NT2/D1 (cell line): ENCODE results near the gene ATP1A1.
A peak's percentile ranks its signal among the peaks of the same experiment; 100 is the strongest.

ENCODE experiments used
- DNase-seq: peaks from one replicate; pipeline ENCODE4 v3.0.0-alpha.2; 2011; ENCODE audit warnings: low read depth, low spot score
- H3K27me3 ChIP-seq: 2 replicates; pipeline ENCODE4 v1.6.0; 2011; ENCODE audit warnings: mild to moderate bottlenecking; ENCODE audit not compliant: insufficient read length, insufficient read depth
- H3K36me3 ChIP-seq: 2 replicates; pipeline ENCODE4 v1.6.1; 2011; ENCODE audit warnings: mild to moderate bottlenecking, low read length, mixed read lengths; ENCODE audit not compliant: insufficient read depth, insufficient read length
- H3K4me1 ChIP-seq: 2 replicates; pipeline ENCODE4 v1.5.1; 2011; ENCODE audit not compliant: insufficient read depth, insufficient read length
- H3K4me3 ChIP-seq: 2 replicates; pipeline ENCODE4 v1.5.1; 2011; ENCODE audit warnings: low read depth; ENCODE audit not compliant: insufficient read length
- H3K9ac ChIP-seq: 2 replicates; pipeline ENCODE4 v1.6.0; 2011; ENCODE audit warnings: low read depth; ENCODE audit not compliant: insufficient read length
- H3K9me3 ChIP-seq: 2 replicates; pipeline ENCODE4 v1.5.1; 2011; ENCODE audit warnings: mild to moderate bottlenecking, low read length; ENCODE audit not compliant: insufficient read depth
- SUZ12 ChIP-seq: IDR thresholded peaks from 2 replicates; pipeline ENCODE4 v1.6.1; 2011; ENCODE audit not compliant: insufficient read length, insufficient read depth; ENCODE audit errors: extremely low read depth
- YY1 ChIP-seq: IDR thresholded peaks from 2 replicates; pipeline ENCODE4 v1.6.1; 2011; ENCODE audit not compliant: insufficient read length, insufficient read depth
- ZNF274 ChIP-seq: IDR thresholded peaks from 2 replicates; pipeline ENCODE4 v1.6.1; 2011; ENCODE audit warnings: mild to moderate bottlenecking, low read depth, low read length

ATP1A1 gene

GRCh38 chr1:116334868-116335635 is 38.0 kb upstream of the ATP1A1 start:
- H3K9ac ChIP-seq, result no peak overlapping the region
- H3K4me3 ChIP-seq, result no peak overlapping the region
- no peaks in the 10 kb centered on the region for H3K9me3 ChIP-seq
- no peaks in the 10 kb centered on the region for H3K36me3 ChIP-seq
- peaks cover 3% of the 10 kb centered on the region for H3K4me1 ChIP-seq
- peak; percentile 27 for DNase-seq
- no peaks in the 10 kb centered on the region for H3K27me3 ChIP-seq
- no peak for TF ChIP-seq ZNF274

DNA sequence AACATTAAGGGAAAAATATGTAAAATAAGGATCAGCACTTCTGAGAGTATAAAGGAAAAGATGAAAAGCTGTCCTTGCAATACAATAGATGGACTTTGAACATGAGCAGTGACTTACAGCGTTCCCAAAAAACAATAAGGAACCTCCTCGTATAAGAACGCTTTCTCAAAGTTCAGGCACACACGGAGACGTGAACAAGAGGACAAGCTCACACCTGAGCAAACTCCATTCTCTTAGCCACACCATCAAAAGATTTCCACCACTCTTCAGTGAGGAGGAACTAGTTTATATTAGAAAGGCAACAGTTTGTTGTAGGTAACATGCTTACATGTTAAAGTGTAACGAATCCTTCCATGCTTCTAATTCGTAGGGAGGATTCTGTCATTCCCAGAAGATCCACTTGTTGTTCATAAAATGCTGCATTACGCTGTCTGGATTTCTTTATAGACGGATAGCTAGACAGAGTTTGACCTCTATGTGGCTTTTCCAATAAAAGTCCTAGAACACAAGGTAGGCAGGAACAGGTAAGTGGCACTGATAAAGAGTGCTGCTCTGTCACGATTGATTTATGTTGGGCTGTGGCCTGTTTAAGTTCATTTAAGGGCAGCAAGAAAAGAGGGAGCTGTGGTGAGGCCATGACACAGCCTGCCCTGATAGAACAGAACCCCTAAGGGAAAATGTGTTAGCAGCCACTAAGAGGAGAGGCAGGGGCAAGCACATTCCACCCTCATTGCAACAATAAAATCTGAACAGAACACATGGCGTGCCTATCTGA is 37.0 kb upstream of the ATP1A1 start:
- Histone ChIP-seq H3K9me3 (no peaks in the 10 kb centered on the region), H3K4me1 (peaks cover 3% of the 10 kb centered on the region), H3K36me3 (no peaks in the 10 kb centered on the region), H3K9ac (no peak overlapping the region), H3K4me3 (no peak overlapping the region), H3K27me3 (no peaks in the 10 kb centered on the region)
- TF ChIP-seq YY1, result no peak
- TF ChIP-seq SUZ12, result no peak
- no peak for TF ChIP-seq ZNF274
- no peak for DNase-seq

GRCh38 chr1:116337398-116337797 is 35.6 kb upstream of the ATP1A1 start:
- DNase-seq, result no peak
- TF ChIP-seq SUZ12, result no peak
- TF ChIP-seq ZNF274, result no peak
- no peak for TF ChIP-seq YY1
- no peaks in the 10 kb centered on the region for H3K27me3 ChIP-seq

GRCh38 chr1:116338400-116338799 is 34.6 kb upstream of the ATP1A1 start:
- no peak overlapping the region for H3K4me3 ChIP-seq
- H3K9me3 ChIP-seq, result no peaks in the 10 kb centered on the region
- no peaks in the 10 kb centered on the region for H3K27me3 ChIP-seq
- no peak overlapping the region for H3K9ac ChIP-seq
- peaks cover 3% of the 10 kb centered on the region for H3K4me1 ChIP-seq
- TF ChIP-seq ZNF274 (no peak), YY1 (no peak)
- no peak for DNase-seq
- H3K36me3 ChIP-seq, result no peaks in the 10 kb centered on the region

More at GRCh38 chr1:116337398-116337797, 35.6 kb upstream of the ATP1A1 start:
- Histone ChIP-seq H3K4me1 (peaks cover 3% of the 10 kb centered on the region), H3K4me3 (no peak overlapping the region), H3K9me3 (no peaks in the 10 kb centered on the region), H3K36me3 (no peaks in the 10 kb centered on the region), H3K9ac (no peak overlapping the region)

- Histone ChIP-seq H3K9me3 (no peaks in the 10 kb centered on the region), H3K36me3 (no peaks in the 10 kb centered on the region), H3K9ac (no peak overlapping the region), H3K4me3 (no peak overlapping the region), H3K27me3 (no peaks in the 10 kb centered on the region), H3K4me1 (no peaks in the 10 kb centered on the region)
- no peak for DNase-seq
- TF ChIP-seq YY1, result no peak
- TF ChIP-seq ZNF274, result no peak
- TF ChIP-seq SUZ12, result no peak
Measured at GRCh38 chr1:116340506-116341231, 32.4 kb upstream of the ATP1A1 start.

DNA sequence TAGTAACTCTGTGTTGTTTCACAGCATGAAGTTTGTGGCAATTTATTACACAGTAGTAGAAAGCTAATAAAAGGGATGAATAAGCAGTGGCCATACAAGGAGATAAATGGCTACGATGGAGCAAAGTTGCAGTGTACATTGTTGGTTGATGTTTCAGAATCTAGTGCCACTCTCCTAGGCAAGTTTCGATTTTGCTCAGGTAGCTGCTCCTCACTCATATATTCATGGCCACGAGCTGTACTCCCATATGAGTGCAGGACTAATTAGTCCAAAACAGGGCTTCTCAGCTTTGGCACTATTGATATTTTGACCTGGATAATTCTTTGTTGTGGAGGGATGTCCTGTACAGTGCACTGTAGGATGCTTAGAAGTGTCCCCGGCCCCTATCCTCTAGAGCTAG is 30.0 kb upstream of the ATP1A1 start:
- Histone ChIP-seq H3K9ac (no peak overlapping the region), H3K9me3 (no peaks in the 10 kb centered on the region), H3K4me1 (peaks cover 4% of the 10 kb centered on the region), H3K27me3 (no peaks in the 10 kb centered on the region), H3K4me3 (no peak overlapping the region), H3K36me3 (no peaks in the 10 kb centered on the region)
- TF ChIP-seq YY1 (no peak), SUZ12 (no peak), ZNF274 (no peak)
- no peak for DNase-seq

- no peak overlapping the region for H3K9ac ChIP-seq
- H3K36me3 ChIP-seq, result no peaks in the 10 kb centered on the region
- H3K27me3 ChIP-seq, result no peaks in the 10 kb centered on the region
- no peak overlapping the region for H3K4me3 ChIP-seq
- TF ChIP-seq SUZ12, result no peak
- TF ChIP-seq ZNF274, result no peak
- no peak for DNase-seq
- peaks cover 4% of the 10 kb centered on the region for H3K4me1 ChIP-seq
- H3K9me3 ChIP-seq, result no peaks in the 10 kb centered on the region
Measured at GRCh38 chr1:116345011-116345410, 28.0 kb upstream of the ATP1A1 start.
